Measurements from ENCODE around the gene RBP3. TPM values are rescaled to one million over a fixed set of nuclear protein-coding genes. Genes with fewer than 3 reads are reported as not detected.

Gene RBP3
- total and polyA plus RNA-seq, 8 donors: 0.07 to 0.14 (median 0.09) TPM; not detected in 5

GRCh38 chr10:47368431-47369180, 20.4 kb downstream of the RBP3 start:
- no peaks in the 10 kb centered on the region for H3K36me3 ChIP-seq
- intact Hi-C loops (cut with DNase I): no loop called here

GRCh38 chr10:47369251-47369894, 21.2 kb downstream of the RBP3 start:
- intact Hi-C loops (cut with DNase I): no loop called here
- no peaks in the 10 kb centered on the region for H3K27me3 ChIP-seq
- ATAC-seq: no peak
- H3K4me3 ChIP-seq: no peak overlapping the region
- no peaks in the 10 kb centered on the region for H3K9me3 ChIP-seq
- no peak for DNase-seq
- no peaks in the 10 kb centered on the region for H3K36me3 ChIP-seq
- H3K4me1 ChIP-seq: no peaks in the 10 kb centered on the region
- H3K27ac ChIP-seq: no peak overlapping the region
- TF ChIP-seq CTCF (IDR thresholded peaks at IDR 0.05): no peak

More at GRCh38 chr10:47368431-47369180, 20.4 kb downstream of the RBP3 start:
- no peak for TF ChIP-seq CTCF (IDR thresholded peaks at IDR 0.05)
- DNase-seq (no peak), ATAC-seq (no peak)
- Histone ChIP-seq H3K4me3 (no peak overlapping the region), H3K4me1 (no peaks in the 10 kb centered on the region), H3K9me3 (no peaks in the 10 kb centered on the region), H3K27ac (no peak overlapping the region), H3K27me3 (no peaks in the 10 kb centered on the region)

DNA sequence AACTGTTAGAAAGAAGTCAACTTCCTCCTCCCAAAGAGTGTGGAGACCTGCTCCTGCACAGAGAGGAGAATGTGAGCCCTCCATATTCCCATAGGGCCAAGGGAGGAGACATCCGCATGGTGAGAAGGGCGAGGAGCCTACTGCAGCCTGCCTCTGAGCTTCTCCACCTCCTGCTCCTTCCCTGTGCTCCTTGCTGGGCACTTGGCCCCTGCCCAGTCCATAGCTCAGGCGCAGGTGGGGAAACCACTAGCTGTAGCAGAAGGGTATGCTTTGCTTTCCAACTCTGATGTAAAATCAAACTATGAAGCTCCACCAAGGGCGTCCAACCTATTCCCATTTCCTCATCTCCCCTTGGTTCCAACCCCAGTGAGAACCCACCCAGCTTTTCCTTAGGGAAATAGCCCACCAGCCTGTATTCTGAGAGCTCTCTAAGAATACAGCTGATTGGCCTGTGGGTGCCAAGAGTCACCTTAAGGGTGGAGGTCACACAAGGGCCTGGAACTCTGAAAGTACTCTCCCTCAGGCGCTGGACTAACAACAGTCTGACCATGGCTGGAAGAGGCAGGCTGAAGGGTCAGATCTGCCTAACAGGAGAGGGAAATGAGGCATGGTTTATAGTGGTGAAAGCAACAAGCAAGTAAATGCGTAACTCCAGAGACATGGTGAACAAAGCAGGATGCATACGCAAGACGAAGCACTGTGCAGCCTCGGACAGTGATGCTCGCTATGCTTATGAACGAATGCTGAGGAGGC, 22.0 kb downstream of the RBP3 start:
- no peaks in the 10 kb centered on the region for H3K4me1 ChIP-seq
- DNase-seq (no peak), ATAC-seq (no peak)
- no peaks in the 10 kb centered on the region for H3K36me3 ChIP-seq
- H3K9me3 ChIP-seq: no peaks in the 10 kb centered on the region
- H3K4me3 ChIP-seq: no peak overlapping the region
- intact Hi-C loops (cut with DNase I): no loop called here
- no peak for TF ChIP-seq CTCF (IDR thresholded peaks at IDR 0.05)
- H3K27ac ChIP-seq: no peak overlapping the region
- H3K27me3 ChIP-seq: no peaks in the 10 kb centered on the region

GRCh38 chr10:47370878-47371277, 22.7 kb downstream of the RBP3 start:
- no peak overlapping the region for H3K27ac ChIP-seq
- H3K9me3 ChIP-seq: no peaks in the 10 kb centered on the region
- DNase-seq (no peak), ATAC-seq (no peak)
- H3K4me3 ChIP-seq: no peak overlapping the region
- no peaks in the 10 kb centered on the region for H3K36me3 ChIP-seq
- no peaks in the 10 kb centered on the region for H3K4me1 ChIP-seq
- H3K27me3 ChIP-seq: peaks cover 0 to under 1% of the 10 kb centered on the region in 2 donors
- intact Hi-C loops (cut with DNase I): no loop called here
- TF ChIP-seq CTCF (IDR thresholded peaks at IDR 0.05): no peak
